Measurements from ENCODE around the gene CAMTA1.

DNA sequence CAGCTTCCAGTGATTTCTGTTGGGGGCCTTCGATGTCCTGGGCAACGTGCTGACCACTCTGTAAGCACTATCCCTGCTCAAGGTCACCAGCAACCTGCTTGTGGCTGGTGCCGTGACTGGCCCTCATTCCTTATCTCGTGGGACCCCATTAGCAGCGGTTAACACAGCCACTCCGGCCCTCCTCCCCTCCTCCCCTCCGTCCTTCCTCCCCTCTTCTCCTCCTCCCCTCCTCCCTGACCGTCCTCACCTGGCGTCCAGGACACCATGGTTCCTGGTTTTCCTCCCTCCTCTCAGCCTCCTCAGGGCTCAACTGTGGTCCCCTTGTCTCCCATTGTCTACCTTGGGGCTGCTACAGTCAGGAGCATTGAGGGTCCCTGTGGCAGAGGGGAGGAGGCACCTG is 157.7 kb downstream of the CAMTA1 start:
- TF ChIP-seq POLR2AphosphoS5 (IDR thresholded peaks at IDR 0.05) (no peak), POLR2A (IDR thresholded peaks at IDR 0.05) (no peak), EP300 (IDR thresholded peaks at IDR 0.05) (no peak)
- TF ChIP-seq, protein P1, sequence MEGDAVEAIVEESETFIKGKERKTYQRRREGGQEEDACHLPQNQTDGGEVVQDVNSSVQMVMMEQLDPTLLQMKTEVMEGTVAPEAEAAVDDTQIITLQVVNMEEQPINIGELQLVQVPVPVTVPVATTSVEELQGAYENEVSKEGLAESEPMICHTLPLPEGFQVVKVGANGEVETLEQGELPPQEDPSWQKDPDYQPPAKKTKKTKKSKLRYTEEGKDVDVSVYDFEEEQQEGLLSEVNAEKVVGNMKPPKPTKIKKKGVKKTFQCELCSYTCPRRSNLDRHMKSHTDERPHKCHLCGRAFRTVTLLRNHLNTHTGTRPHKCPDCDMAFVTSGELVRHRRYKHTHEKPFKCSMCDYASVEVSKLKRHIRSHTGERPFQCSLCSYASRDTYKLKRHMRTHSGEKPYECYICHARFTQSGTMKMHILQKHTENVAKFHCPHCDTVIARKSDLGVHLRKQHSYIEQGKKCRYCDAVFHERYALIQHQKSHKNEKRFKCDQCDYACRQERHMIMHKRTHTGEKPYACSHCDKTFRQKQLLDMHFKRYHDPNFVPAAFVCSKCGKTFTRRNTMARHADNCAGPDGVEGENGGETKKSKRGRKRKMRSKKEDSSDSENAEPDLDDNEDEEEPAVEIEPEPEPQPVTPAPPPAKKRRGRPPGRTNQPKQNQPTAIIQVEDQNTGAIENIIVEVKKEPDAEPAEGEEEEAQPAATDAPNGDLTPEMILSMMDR (IDR thresholded peaks at IDR 0.05), result no peak
